Measurements from ENCODE around the gene APBA2.
"Not testable (repeated sequence)": the region's sequence is repeated elsewhere in the genome, so short reads cannot be mapped to it uniquely, and the experiment has no call there.

The APBA2 gene

GRCh38 chr15:29102173-29102794, 216.5 kb downstream of the APBA2 start:
- H3K9me3 ChIP-seq (ENCODE audit: control insufficient read depth, insufficient read depth, low read depth, low read length); H3K9ac ChIP-seq (ENCODE audit: low read length); H3K27ac ChIP-seq (ENCODE audit: low read depth, low read length); H3K4me3 ChIP-seq (ENCODE audit: low read depth, low read length); H3K36me3 ChIP-seq (ENCODE audit: control insufficient read depth, insufficient read depth, low read length); H3K27me3 ChIP-seq (ENCODE audit: control insufficient read depth, insufficient read depth, low read length): not testable (repeated sequence)
- H3K4me1 ChIP-seq (ENCODE audit: control insufficient read depth, insufficient read depth, low read length) = peaks cover 14% of the 10 kb centered on the region

- H3K9ac ChIP-seq (ENCODE audit: low read length) = peak overlapping the region; percentile 49
- H3K27me3 ChIP-seq (ENCODE audit: control insufficient read depth, insufficient read depth, low read length) = no peaks in the 10 kb centered on the region
- H3K4me3 ChIP-seq (ENCODE audit: low read depth, low read length) = peak overlapping the region; percentile 53
- H3K36me3 ChIP-seq (ENCODE audit: control insufficient read depth, insufficient read depth, low read length) = no peaks in the 10 kb centered on the region
- no peaks in the 10 kb centered on the region for H3K9me3 ChIP-seq (ENCODE audit: control insufficient read depth, insufficient read depth, low read depth, low read length)
- H3K4me1 ChIP-seq (ENCODE audit: control insufficient read depth, insufficient read depth, low read length) = peaks cover 14% of the 10 kb centered on the region
- H3K27ac ChIP-seq (ENCODE audit: low read depth, low read length) = no peak overlapping the region
Measured at GRCh38 chr15:29102911-29103823, 217.4 kb downstream of the APBA2 start.

- no peaks in the 10 kb centered on the region for H3K9me3 ChIP-seq (ENCODE audit: control insufficient read depth, insufficient read depth, low read depth, low read length)
- H3K36me3 ChIP-seq (ENCODE audit: control insufficient read depth, insufficient read depth, low read length) = no peaks in the 10 kb centered on the region
- H3K9ac ChIP-seq (ENCODE audit: low read length) = peak overlapping the region; percentile 49
- peak overlapping the region; percentile 53 for H3K4me3 ChIP-seq (ENCODE audit: low read depth, low read length)
- H3K4me1 ChIP-seq (ENCODE audit: control insufficient read depth, insufficient read depth, low read length) = peaks cover 14% of the 10 kb centered on the region
- no peak overlapping the region for H3K27ac ChIP-seq (ENCODE audit: low read depth, low read length)
- H3K27me3 ChIP-seq (ENCODE audit: control insufficient read depth, insufficient read depth, low read length) = no peaks in the 10 kb centered on the region
Measured at GRCh38 chr15:29103824-29104565, 218.2 kb downstream of the APBA2 start.

GRCh38 chr15:29104566-29104880, 218.7 kb downstream of the APBA2 start:
- no peak overlapping the region for H3K9ac ChIP-seq (ENCODE audit: low read length)
- H3K27me3 ChIP-seq (ENCODE audit: control insufficient read depth, insufficient read depth, low read length) = no peaks in the 10 kb centered on the region
- no peak overlapping the region for H3K27ac ChIP-seq (ENCODE audit: low read depth, low read length)
- peaks cover 14% of the 10 kb centered on the region for H3K4me1 ChIP-seq (ENCODE audit: control insufficient read depth, insufficient read depth, low read length)
- no peaks in the 10 kb centered on the region for H3K36me3 ChIP-seq (ENCODE audit: control insufficient read depth, insufficient read depth, low read length)
- H3K4me3 ChIP-seq (ENCODE audit: low read depth, low read length) = no peak overlapping the region
- no peaks in the 10 kb centered on the region for H3K9me3 ChIP-seq (ENCODE audit: control insufficient read depth, insufficient read depth, low read depth, low read length)

GRCh38 chr15:29105151-29105854, 219.5 kb downstream of the APBA2 start:
- Histone ChIP-seq H3K9ac (ENCODE audit: low read length) (no peak overlapping the region), H3K27me3 (ENCODE audit: control insufficient read depth, insufficient read depth, low read length) (no peaks in the 10 kb centered on the region), H3K4me1 (ENCODE audit: control insufficient read depth, insufficient read depth, low read length) (peaks cover 12% of the 10 kb centered on the region), H3K9me3 (ENCODE audit: control insufficient read depth, insufficient read depth, low read depth, low read length) (no peaks in the 10 kb centered on the region), H3K27ac (ENCODE audit: low read depth, low read length) (no peak overlapping the region), H3K36me3 (ENCODE audit: control insufficient read depth, insufficient read depth, low read length) (no peaks in the 10 kb centered on the region), H3K4me3 (ENCODE audit: low read depth, low read length) (no peak overlapping the region)

- Histone ChIP-seq H3K36me3 (ENCODE audit: control insufficient read depth, insufficient read depth, low read length) (no peaks in the 10 kb centered on the region), H3K27me3 (ENCODE audit: control insufficient read depth, insufficient read depth, low read length) (no peaks in the 10 kb centered on the region), H3K9me3 (ENCODE audit: control insufficient read depth, insufficient read depth, low read depth, low read length) (no peaks in the 10 kb centered on the region), H3K27ac (ENCODE audit: low read depth, low read length) (no peak overlapping the region), H3K4me3 (ENCODE audit: low read depth, low read length) (no peak overlapping the region), H3K4me1 (ENCODE audit: control insufficient read depth, insufficient read depth, low read length) (peaks cover 6% of the 10 kb centered on the region), H3K9ac (ENCODE audit: low read length) (no peak overlapping the region)
Measured at GRCh38 chr15:29106116-29106515, 220.3 kb downstream of the APBA2 start.

- Histone ChIP-seq H3K4me3 (ENCODE audit: low read depth, low read length) (no peak overlapping the region), H3K27ac (ENCODE audit: low read depth, low read length) (no peak overlapping the region), H3K9ac (ENCODE audit: low read length) (no peak overlapping the region), H3K27me3 (ENCODE audit: control insufficient read depth, insufficient read depth, low read length) (no peaks in the 10 kb centered on the region), H3K9me3 (ENCODE audit: control insufficient read depth, insufficient read depth, low read depth, low read length) (no peaks in the 10 kb centered on the region), H3K4me1 (ENCODE audit: control insufficient read depth, insufficient read depth, low read length) (peaks cover 6% of the 10 kb centered on the region), H3K36me3 (ENCODE audit: control insufficient read depth, insufficient read depth, low read length) (no peaks in the 10 kb centered on the region)
Measured at GRCh38 chr15:29106551-29107290, 220.9 kb downstream of the APBA2 start.

- Histone ChIP-seq H3K27me3 (ENCODE audit: control insufficient read depth, insufficient read depth, low read length) (no peaks in the 10 kb centered on the region), H3K36me3 (ENCODE audit: control insufficient read depth, insufficient read depth, low read length) (no peaks in the 10 kb centered on the region), H3K4me1 (ENCODE audit: control insufficient read depth, insufficient read depth, low read length) (peaks cover 6% of the 10 kb centered on the region), H3K27ac (ENCODE audit: low read depth, low read length) (no peak overlapping the region), H3K9me3 (ENCODE audit: control insufficient read depth, insufficient read depth, low read depth, low read length) (no peaks in the 10 kb centered on the region), H3K9ac (ENCODE audit: low read length) (no peak overlapping the region), H3K4me3 (ENCODE audit: low read depth, low read length) (no peak overlapping the region)
Measured at GRCh38 chr15:29107291-29107890, 221.6 kb downstream of the APBA2 start.

GRCh38 chr15:29107971-29108645, 222.3 kb downstream of the APBA2 start:
- H3K4me3 ChIP-seq (ENCODE audit: low read depth, low read length) = no peak overlapping the region

More at GRCh38 chr15:29107971-29108645, 222.3 kb downstream of the APBA2 start:
- Histone ChIP-seq H3K27me3 (ENCODE audit: control insufficient read depth, insufficient read depth, low read length) (no peaks in the 10 kb centered on the region), H3K9me3 (ENCODE audit: control insufficient read depth, insufficient read depth, low read depth, low read length) (no peaks in the 10 kb centered on the region), H3K36me3 (ENCODE audit: control insufficient read depth, insufficient read depth, low read length) (no peaks in the 10 kb centered on the region), H3K27ac (ENCODE audit: low read depth, low read length) (no peak overlapping the region), H3K4me1 (ENCODE audit: control insufficient read depth, insufficient read depth, low read length) (peaks cover 6% of the 10 kb centered on the region), H3K9ac (ENCODE audit: low read length) (no peak overlapping the region)
